BJ (cell line): ENCODE results near the gene GRAMD4. TPM values are rescaled to one million over a fixed set of nuclear protein-coding genes. Genes with fewer than 3 reads are reported as not detected.

Source experiments
- CTCF ChIA-PET: fragments of 350-600 bp; formaldehyde crosslinking; extraction: SDS; loops from one replicate; lab custom pipeline; 2021; ENCODE audit warnings: antibody characterized with exemption, inconsistent platforms; lab: Yijun Ruan, JAX
- POLR2A ChIA-PET: fragments of 300-600 bp; sonication (Branson Sonifier 250); formaldehyde crosslinking; extraction: SDS; loops from one replicate; lab custom pipeline; 2021; ENCODE audit warnings: antibody characterized with exemption; lab: Charles Lee
- DNase-seq: peaks from one replicate; pipeline ENCODE4 v3.0.0-alpha.2; 2011; ENCODE audit warnings: low read depth
- H3K27me3 ChIP-seq: 2 replicates; pipeline ENCODE4 v1.6.0; 2011; ENCODE audit warnings: low read length; ENCODE audit not compliant: control insufficient read depth, insufficient read depth
- H3K36me3 ChIP-seq: 2 replicates; pipeline ENCODE4 v1.5.1; 2011; ENCODE audit warnings: low read length; ENCODE audit not compliant: control insufficient read depth, insufficient read depth
- H3K4me3 ChIP-seq: 2 replicates; pipeline ENCODE4 v1.5.1; 2011; ENCODE audit warnings: low read depth, mild to moderate bottlenecking, control low read depth, low read length
- polyA plus RNA-seq: library from polyadenylated mRNA; depleted of rRNA; stranded (reverse); fragments of >200 nt; gene quantifications from 2 replicates; pipeline ENCODE4 v1.2.3, GENCODE V29; 2011
- TF ChIP-seq, protein P1 (sequence below): IDR thresholded peaks from 2 replicates; pipeline ENCODE4 v1.5.1; 2011; ENCODE audit warnings: low read depth, mild to moderate bottlenecking, control low read depth, inconsistent platforms, low read length, moderate library complexity; ENCODE audit not compliant: insufficient read depth

GRAMD4 gene
- polyA plus RNA-seq, 1 experiment: 10.3 TPM

DNA sequence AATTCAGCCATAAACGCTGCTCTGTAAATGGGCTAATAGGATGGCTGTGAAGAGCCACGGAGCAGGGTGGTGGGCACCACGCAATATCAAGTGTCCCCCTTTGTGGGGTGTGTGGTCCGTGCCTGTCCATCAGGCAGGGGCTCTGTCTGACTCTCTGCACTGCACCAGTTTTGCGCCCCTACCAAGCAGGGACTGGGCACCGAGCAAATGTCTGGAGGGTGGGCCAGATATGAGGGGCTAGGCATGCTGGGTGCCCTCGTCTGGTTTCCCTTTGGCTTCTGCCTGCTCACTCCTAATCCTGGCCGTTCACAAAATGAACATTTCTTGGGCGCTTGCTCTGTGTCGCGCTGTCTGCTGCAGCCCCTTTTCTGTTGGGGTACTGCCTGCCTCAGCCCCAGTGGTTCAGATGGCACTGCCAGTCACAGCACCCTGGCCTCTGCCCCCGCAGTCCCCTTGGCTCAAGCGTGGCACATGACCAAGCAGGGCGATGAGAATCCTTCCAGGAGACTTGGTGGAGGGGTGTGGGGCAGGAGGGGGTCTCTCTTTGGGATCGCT is 45.7 kb upstream of the GRAMD4 start:
- ChIA-PET POLR2A (no interaction called here), CTCF (no interaction called here)
- no peaks in the 10 kb centered on the region for H3K27me3 ChIP-seq
- H3K4me3 ChIP-seq: no peak overlapping the region
- TF ChIP-seq, protein P1, sequence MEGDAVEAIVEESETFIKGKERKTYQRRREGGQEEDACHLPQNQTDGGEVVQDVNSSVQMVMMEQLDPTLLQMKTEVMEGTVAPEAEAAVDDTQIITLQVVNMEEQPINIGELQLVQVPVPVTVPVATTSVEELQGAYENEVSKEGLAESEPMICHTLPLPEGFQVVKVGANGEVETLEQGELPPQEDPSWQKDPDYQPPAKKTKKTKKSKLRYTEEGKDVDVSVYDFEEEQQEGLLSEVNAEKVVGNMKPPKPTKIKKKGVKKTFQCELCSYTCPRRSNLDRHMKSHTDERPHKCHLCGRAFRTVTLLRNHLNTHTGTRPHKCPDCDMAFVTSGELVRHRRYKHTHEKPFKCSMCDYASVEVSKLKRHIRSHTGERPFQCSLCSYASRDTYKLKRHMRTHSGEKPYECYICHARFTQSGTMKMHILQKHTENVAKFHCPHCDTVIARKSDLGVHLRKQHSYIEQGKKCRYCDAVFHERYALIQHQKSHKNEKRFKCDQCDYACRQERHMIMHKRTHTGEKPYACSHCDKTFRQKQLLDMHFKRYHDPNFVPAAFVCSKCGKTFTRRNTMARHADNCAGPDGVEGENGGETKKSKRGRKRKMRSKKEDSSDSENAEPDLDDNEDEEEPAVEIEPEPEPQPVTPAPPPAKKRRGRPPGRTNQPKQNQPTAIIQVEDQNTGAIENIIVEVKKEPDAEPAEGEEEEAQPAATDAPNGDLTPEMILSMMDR: no peak
- DNase-seq: no peak
- H3K36me3 ChIP-seq: no peaks in the 10 kb centered on the region

DNA sequence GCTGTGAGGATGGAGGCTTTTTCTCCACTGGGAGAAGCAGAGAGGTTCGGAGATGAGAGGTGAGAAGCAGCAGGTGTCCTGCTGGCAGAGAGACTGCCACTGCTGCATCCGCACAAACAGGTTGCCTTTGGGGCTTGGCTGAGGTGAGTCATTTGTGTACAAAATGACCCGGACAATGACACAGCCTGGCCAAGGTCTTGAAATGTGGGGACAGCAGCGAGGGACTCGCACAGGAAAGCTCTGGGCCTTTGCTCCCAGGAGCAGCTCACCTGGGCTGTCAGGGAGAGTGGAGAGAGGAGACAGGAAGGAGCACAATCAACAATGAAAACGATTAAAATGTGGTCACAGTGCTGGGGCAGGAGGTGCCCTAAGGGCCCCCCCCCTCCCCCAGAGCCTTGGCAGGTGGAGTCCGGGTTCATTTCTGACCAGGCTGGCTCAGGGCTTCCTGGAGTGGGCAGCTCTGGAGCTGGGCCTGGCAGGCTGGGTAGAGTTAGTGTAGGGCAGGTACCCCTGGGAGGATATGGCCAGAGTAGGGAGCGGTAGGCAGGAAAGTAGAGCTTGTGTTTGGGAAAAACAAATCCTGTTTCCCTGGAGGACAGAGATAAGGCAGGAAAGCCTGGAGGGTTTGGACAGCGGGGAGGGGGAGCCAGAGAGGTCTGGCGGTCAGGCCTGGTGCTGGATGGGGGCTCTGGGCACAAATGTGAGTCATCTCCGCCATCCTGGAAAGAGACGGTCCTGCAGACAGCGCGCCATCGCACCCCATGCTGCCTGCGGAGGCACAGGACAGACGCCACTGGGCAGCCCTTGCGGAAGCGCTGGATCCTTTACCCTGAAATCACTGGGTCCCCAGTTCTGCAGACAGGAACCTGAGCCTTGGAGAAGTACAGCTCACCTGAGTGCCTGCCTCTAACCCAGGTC is 44.9 kb upstream of the GRAMD4 start:
- no peaks in the 10 kb centered on the region for H3K36me3 ChIP-seq
- CTCF ChIA-PET: interaction anchor here (1.4 kb wide), 1 partner anchor 12 kb away, joined by 6 read pairs; no protein-coding TSS in a partner anchor
- H3K4me3 ChIP-seq: no peak overlapping the region
- POLR2A ChIA-PET: no interaction called here
- TF ChIP-seq, protein P1: no peak
- no peaks in the 10 kb centered on the region for H3K27me3 ChIP-seq
- DNase-seq: no peak

DNA sequence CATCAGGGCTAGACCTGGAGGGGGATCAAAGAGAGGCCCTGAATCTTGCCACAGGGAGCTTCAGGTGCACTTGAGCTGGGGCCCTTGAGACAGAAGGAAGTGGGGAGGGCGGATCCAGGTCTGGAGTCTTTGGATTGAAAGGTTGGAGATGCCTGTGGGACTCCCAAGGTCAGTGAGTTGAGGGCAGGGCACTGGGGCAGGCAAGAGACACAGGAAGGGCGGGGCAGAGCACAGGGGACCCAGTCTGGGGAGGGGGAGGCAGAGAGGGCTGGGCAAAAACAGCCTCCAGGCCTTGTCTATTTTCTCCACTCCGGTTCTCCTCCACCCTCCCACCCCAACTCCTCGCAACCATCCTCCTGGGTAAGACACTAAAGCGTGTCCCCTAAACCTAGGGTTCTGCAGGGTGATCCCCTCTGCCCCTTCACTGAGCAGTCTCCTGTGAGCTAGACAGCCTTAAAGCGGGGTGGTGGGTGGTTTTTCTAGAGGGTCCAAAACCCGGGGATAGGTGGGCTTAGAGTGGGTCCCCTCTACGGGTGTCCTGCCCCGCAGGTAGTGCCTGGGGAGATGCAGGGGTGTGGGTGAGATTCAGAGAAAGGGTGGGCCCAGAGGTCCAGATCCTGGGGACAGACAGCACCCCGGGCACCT is 44.2 kb upstream of the GRAMD4 start:
- H3K4me3 ChIP-seq: peak overlapping the region; percentile 78
- ChIA-PET CTCF (interaction anchor here (1.4 kb wide), 1 partner anchor 12 kb away, joined by 6 read pairs; no protein-coding TSS in a partner anchor), POLR2A (no interaction called here)
- H3K27me3 ChIP-seq: no peaks in the 10 kb centered on the region
- no peak for DNase-seq
- TF ChIP-seq, protein P1: no peak
- H3K36me3 ChIP-seq: no peaks in the 10 kb centered on the region

DNA sequence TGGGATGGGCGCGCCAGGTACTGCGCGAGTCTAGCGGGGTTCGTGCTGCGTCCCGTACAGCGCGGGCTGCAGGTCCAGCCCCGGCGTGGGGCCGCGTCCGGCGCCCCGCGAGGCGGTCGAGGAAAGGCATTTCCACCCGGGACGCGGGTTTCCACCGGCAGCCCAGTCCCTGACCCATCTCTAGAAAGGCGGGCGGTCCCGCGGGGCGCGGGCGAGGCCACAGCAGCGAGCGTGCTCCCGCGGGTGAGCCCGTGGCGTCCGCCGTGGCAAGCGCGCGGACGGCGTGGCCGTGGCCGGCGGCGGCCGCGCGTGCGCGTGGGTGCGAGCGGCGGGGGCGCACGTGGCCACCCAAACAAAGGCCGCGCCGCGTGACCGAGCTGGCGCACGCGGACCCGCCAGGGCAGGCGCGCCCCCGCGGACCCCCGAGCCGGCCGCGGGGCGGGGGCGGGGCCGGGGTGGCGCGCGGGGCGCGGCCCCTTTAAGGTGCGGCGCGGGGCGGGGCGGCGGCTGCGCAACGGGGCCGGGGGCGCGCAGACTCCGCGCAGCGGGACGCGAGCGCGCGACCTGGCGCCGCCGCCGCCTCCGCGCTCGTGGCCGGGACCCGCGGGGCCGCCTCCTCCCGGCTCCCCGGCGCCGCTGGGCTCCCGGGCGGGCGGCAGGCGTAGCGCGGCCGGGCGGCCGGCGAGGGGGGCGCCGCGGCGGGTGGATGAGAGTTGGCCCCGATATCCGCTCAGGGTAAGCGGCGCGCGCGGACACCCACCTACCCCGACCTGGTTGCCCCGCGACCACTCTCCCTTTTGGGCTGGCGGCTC is 43.4 kb upstream of the GRAMD4 start:
- POLR2A ChIA-PET: no interaction called here
- DNase-seq: no peak

More for the DNA sequence above, 43.4 kb upstream of the GRAMD4 start:
- H3K27me3 ChIP-seq: no peaks in the 10 kb centered on the region
- TF ChIP-seq, protein P1: no peak
- CTCF ChIA-PET: no interaction called here
- H3K4me3 ChIP-seq: peak overlapping the region; percentile 78
- no peaks in the 10 kb centered on the region; the same call in 1 of the 2 replicates for H3K36me3 ChIP-seq
